GM19099 (cell line): ENCODE results near the gene WT1.

Experiments
- POLR2A ChIP-seq: IDR thresholded peaks from 3 replicates; pipeline ENCODE4 v1.6.1; 2011; ENCODE audit warnings: low read depth; ENCODE audit not compliant: insufficient read length; ENCODE audit errors: extremely low read depth

Gene WT1

DNA sequence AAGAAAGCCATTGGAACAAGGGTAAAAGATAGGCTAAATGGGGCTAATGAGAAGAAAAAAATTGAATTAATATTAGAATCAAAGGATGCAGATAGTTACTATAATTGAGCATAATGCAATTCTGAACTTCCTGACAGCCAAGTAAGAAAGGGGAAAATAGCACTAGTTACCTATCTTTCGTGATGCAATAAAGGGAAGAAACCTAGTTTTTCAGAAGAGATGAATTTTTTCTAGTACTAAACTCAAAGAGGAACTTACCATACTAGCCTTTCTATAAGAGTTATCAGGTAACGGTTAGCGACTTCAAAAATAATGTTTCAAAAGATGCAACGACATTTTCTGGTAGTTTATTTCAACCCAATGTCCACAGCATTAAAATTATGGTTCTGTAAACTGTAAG lies 8.8 kb upstream of the WT1 start:
- no peak for TF ChIP-seq POLR2A

GRCh38 chr11:32440916-32441315 lies 5.6 kb upstream of the WT1 start:
- TF ChIP-seq POLR2A: no peak

- no peak for TF ChIP-seq POLR2A
Observed at GRCh38 chr11:32440312-32440908, 5.1 kb upstream of the WT1 start.

DNA sequence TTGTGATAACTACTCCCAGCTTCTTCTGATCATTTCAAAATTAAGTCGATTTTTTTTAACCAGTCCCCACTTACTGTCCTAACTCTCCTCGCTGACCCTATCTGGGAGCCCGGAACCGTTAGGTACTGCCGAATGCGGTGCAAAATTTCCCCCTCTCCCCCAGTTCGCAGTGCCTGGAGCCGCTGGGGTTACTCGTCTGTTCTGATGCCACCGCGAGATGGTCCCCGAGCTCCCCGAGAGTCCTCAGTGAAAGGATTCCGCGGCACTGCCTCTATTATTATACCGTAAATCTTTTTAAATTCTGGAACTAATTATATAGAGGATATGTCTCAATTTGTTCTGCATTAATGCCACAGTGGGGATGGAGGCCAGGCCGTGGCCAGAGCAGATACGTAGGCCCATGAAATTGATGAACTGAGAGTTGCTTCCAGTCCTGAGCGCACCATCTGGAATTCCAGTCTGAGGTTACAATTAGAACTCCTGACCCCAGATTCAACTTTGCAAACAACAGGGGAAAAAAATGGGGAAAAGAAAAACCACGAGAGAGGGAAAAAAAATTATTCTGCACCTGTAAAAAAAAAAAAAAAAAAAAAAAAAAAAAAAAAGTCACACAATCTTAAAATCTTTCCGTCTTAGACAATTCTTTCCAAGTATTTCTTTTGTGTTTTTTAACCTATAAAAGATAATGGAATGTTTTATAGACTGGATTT lies 4.3 kb upstream of the WT1 start:
- TF ChIP-seq POLR2A: no peak

- TF ChIP-seq POLR2A: no peak
Observed at GRCh38 chr11:32438866-32439489, 3.6 kb upstream of the WT1 start.

GRCh38 chr11:32438346-32438865 lies 3.1 kb upstream of the WT1 start:
- no peak for TF ChIP-seq POLR2A

- TF ChIP-seq POLR2A: no peak
Observed at GRCh38 chr11:32437495-32438345, 2.4 kb upstream of the WT1 start.

DNA sequence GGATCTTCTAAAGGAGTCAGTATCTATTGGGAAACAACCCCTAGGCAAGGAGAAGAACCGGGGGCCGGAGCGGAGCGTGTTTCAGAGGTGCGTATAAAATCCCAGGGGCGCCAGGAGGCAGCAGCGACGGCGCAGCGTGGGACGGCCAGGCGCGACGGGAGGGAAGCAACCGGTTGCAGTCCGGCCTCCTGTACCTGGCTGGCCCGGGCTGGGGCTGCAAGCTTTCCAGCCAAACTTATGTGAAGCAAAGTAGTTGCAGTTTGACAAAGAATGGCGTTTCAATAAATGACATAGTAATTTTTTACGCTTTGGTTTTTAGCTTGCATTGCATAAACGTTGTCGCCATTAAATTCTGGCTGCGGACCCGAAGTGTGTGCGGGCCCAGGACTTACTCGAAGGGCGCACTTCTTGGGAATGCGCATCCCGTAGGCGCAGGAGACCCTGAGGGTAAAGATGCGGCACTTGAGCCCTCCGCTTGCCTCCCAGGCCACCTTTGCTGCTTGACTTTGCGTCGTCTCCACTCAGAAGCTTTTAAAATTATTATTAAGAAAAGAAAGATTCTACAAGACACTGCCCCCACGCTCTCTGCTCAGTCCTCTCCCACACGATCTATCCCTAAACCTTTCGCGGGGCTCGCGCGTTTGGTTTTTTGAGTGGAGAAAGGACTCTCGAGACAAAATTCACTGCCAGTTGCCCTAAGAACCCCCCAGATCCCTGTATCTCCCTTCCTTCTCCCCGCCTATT lies 1.6 kb upstream of the WT1 start:
- TF ChIP-seq POLR2A: no peak

- no peak for TF ChIP-seq POLR2A
Observed at GRCh38 chr11:32435942-32436750, 807 bp upstream of the WT1 start.

DNA sequence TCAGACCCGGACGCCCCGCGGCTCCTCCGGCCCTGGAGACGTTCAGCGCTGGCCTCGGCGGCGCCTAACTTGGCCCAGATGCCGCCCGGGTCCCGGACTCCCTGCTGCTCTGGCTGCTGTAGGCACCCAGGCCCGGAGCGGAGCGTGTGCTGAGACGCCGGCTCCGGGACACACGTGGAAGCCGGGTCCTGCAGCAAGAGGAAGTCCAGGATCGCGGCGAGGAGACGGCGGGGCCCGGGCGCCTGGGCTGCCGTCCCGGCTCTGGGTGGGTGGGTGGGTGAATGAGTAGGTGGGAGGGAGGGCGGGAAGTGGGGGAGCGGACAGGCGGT lies 223 bp downstream of the WT1 start:
- no peak for TF ChIP-seq POLR2A

DNA sequence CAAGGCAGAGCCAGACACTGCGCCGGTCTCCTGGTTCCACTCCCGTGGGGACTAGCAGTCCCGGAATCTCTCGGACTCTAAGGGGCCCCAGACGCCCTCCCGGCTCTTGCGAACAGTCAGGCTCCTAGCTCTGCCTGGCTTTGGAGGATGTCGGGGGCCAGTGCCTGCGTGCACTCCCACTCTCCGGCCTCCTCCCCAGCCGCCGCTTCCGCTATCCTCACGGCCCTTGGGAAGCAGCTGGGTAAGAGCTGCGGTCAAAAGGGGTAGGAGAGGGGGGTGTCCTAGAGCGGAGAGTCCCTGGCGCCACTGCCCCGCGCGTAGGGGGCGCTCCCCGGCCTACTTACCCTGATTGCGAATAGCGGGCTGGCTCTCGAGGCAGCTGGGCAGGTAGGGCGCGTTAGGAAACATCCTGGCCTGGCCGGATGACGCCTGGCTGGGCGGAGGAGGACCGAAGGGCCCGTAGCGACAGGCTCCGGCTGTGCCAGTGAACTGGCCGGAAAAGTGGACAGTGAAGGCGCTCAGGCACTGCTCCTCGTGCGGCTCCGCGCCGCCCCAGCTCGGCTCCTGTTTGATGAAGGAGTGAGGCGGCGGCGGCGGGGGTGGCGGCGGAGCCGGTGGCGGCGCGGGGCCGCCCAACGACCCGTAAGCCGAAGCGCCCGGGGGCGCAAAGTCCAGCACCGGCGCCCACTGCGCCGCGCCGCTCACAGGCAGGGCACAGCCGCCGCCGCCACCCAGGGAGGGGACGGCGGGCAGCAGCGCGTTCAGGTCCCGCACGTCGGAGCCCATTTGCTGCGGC lies 785 bp downstream of the WT1 start:
- TF ChIP-seq POLR2A: no peak

DNA sequence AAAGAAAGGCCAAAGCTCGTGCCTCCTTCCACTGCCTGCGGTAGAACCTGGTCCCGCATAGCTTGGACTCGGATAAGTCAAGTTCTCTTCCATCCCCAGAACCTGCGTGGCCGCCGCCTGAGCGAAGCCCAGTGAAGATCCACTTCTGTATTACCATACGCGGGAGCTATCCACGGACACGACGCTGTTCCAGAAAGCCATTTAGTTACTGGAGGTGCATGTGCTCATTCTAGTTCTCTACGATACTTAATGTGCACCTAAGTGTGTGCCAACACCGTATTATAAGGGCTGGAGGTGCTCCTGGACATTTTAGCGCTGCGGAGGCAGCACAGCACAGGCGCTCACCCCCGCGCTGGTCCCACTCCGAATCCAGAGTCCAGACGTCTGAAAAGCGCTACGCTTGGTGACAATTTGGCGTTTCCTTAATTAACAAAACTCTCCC lies 1.4 kb downstream of the WT1 start:
- no peak for TF ChIP-seq POLR2A

- no peak for TF ChIP-seq POLR2A
Observed at GRCh38 chr11:32433101-32433913, 2.0 kb downstream of the WT1 start.

- TF ChIP-seq POLR2A: no peak
Observed at GRCh38 chr11:32432565-32432964, 2.8 kb downstream of the WT1 start.
